PC-3 (cell line): Measurements from ENCODE around the gene SRSF5.
"Not testable (repeated sequence)": the region's sequence is repeated elsewhere in the genome, so short reads cannot be mapped to it uniquely, and the experiment has no call there.

Experiments used
- CTCF ChIP-seq: fragments of 300-600 bp; sonication (generic); conservative IDR thresholded peaks from 2 replicates; pipeline ENCODE4 v1.5.1; 2017; ENCODE audit warnings: antibody characterized with exemption, low read depth, mild to moderate bottlenecking, low read length
- EZH2 ChIP-seq: fragments of 300-600 bp; sonication (generic); IDR thresholded peaks from one replicate; pipeline ENCODE4 v1.6.1; 2017; ENCODE audit warnings: antibody characterized with exemption, mild to moderate bottlenecking, low read length; ENCODE audit not compliant: unreplicated experiment
- EZH2phosphoT487 ChIP-seq: fragments of 300-600 bp; sonication (generic); IDR thresholded peaks from 2 replicates; pipeline ENCODE4 v1.6.1; 2018; ENCODE audit warnings: mild to moderate bottlenecking, antibody characterized with exemption, low read length, borderline replicate concordance

- TF ChIP-seq CTCF, EZH2, EZH2phosphoT487: not testable (repeated sequence)
Measured at GRCh38 chr14:69813346-69813745, 46.4 kb downstream of the SRSF5 start.
